CD4-positive, CD25-positive, alpha-beta regulatory T cell (primary cell): ENCODE data around the gene SPTSSB. TPM values are rescaled to one million over a fixed set of nuclear protein-coding genes. Genes with fewer than 3 reads are reported as not detected.

Source experiments
- ATAC-seq, 2 donors: fragments of 150-1000 bp; cut with Tn5 transposase; one replicate each; pipeline ENCODE4 v1.10.0; 2021; ENCODE audit warnings: low read depth in 2 of 2, moderate number of reproducible peaks in 2 of 2, moderate library complexity in 1 of 2
- DNase-seq, 3 donors: peaks; one replicate each; pipeline versions ENCODE4 v3.0.0 to v3.0.0-alpha.2; 2012 to 2022; ENCODE audit warnings: mixed read lengths in 1 of 3
- H3K27ac ChIP-seq: one replicate; pipeline ENCODE4 v1.7.0; 2013; ENCODE audit warnings: mild to moderate bottlenecking, low read length; ENCODE audit not compliant: insufficient read depth, poor library complexity, severe bottlenecking
- H3K27me3 ChIP-seq: one replicate; pipeline ENCODE4 v1.7.0; 2013; ENCODE audit warnings: low read length; ENCODE audit not compliant: control insufficient read depth, insufficient read depth
- H3K36me3 ChIP-seq: one replicate; pipeline ENCODE4 v1.7.0; 2013; ENCODE audit warnings: mild to moderate bottlenecking, low read length, moderate library complexity; ENCODE audit not compliant: control insufficient read depth, insufficient read depth
- H3K4me1 ChIP-seq: 2 replicates; pipeline ENCODE4 v1.7.0; 2013; ENCODE audit warnings: mild to moderate bottlenecking, low read length; ENCODE audit not compliant: insufficient read depth, control insufficient read depth, poor library complexity, severe bottlenecking
- H3K4me3 ChIP-seq: one replicate; pipeline ENCODE4 v1.7.0; 2013; ENCODE audit warnings: low read depth, mild to moderate bottlenecking, low read length, moderate library complexity
- H3K9me3 ChIP-seq, 2 experiments: 1 replicate in 1 of 2; 2 replicates in 1 of 2; pipeline ENCODE4 v1.7.0; 2013; ENCODE audit warnings: low read length in 2 of 2, mild to moderate bottlenecking in 1 of 2, moderate library complexity in 1 of 2; ENCODE audit not compliant: control insufficient read depth in 2 of 2
- H3K27ac Mint-ChIP-seq, 3 donors: one replicate each; pipeline ENCODE4 v1.8.0; 2020 to 2022; ENCODE audit warnings: mild to moderate bottlenecking in 3 of 3, mixed read lengths in 3 of 3, moderate library complexity in 2 of 3
- H3K27me3 Mint-ChIP-seq: one replicate; pipeline ENCODE4 v1.8.0; 2022; ENCODE audit warnings: mild to moderate bottlenecking, mixed read lengths
- H3K36me3 Mint-ChIP-seq: one replicate; pipeline ENCODE4 v1.8.0; 2020; ENCODE audit warnings: mixed read lengths
- H3K4me1 Mint-ChIP-seq, 4 donors: one replicate each; pipeline ENCODE4 v1.8.0; 2020 to 2022; ENCODE audit warnings: mixed read lengths in 4 of 4, mild to moderate bottlenecking in 1 of 4
- H3K4me3 Mint-ChIP-seq, 4 donors: one replicate each; pipeline ENCODE4 v1.8.0; 2020 to 2022; ENCODE audit warnings: mild to moderate bottlenecking in 4 of 4, mixed read lengths in 4 of 4, moderate library complexity in 3 of 4
- H3K9me3 Mint-ChIP-seq, 7 donors: one replicate each; pipeline ENCODE4 v1.8.0; 2020 to 2022; ENCODE audit warnings: mixed read lengths in 7 of 7, mild to moderate bottlenecking in 3 of 7, moderate library complexity in 2 of 7
- polyA plus RNA-seq, 4 donors: library from polyadenylated mRNA; unstranded; fragments of 300-500 nt; fragmentation: Illumina TruSeq; gene quantifications; one replicate each; pipeline ENCODE4 v1.2.3, GENCODE V29; 2021
- total RNA-seq: library from RNA; stranded (reverse); gene quantifications from one replicate; pipeline ENCODE4 v1.2.3, GENCODE V29; 2022

Gene SPTSSB
- total and polyA plus RNA-seq, 5 donors from 2014 or later: 0.10 to 1.0 (median 0.29) TPM; not detected in 2

DNA sequence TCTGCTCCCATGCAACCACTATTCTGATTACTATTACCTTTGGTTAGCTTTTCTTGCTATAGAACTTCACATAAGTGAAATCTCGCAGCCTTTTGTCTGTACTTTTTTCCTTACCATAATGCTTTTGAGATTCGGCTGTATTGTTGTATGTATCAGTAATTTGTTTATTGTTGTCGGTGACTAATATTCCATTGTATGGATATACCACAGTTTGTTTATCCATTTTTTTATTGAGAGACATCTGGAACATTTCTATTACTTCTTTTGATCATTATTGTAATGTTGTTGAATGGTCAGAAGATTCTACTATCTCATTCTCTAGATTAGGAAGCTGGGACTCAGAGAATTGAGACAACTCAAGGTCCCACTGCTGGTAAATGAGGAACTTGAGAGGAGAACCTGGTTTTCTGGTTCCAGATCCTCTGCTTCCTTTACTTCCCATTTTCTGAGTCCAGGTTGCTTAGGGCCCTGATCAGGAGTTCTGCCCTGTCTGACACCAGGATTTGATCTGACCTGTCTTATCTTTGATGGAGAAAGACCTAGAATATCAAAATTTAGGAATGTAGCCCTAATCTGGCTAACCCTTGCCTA lies 18.2 kb upstream of the SPTSSB start:
- Histone ChIP-seq H3K27me3 (peaks cover 4% of the 10 kb centered on the region), H3K27ac (no peak overlapping the region), H3K9me3 (no peaks in the 10 kb centered on the region), H3K36me3 (no peaks in the 10 kb centered on the region), H3K4me1 (peaks cover 8% of the 10 kb centered on the region), H3K4me3 (no peak overlapping the region)
- peaks cover 0 to 2% (median 0%) of the 10 kb centered on the region in 7 donors for H3K9me3 Mint-ChIP-seq
- H3K36me3 Mint-ChIP-seq: no peaks in the 10 kb centered on the region
- no peak for ATAC-seq
- no peak overlapping the region for H3K4me3 Mint-ChIP-seq
- H3K27ac Mint-ChIP-seq: no peak overlapping the region
- no peak for DNase-seq
- peaks cover 14% of the 10 kb centered on the region for H3K27me3 Mint-ChIP-seq
- H3K4me1 Mint-ChIP-seq: peaks cover 0 to 21% (median 8%) of the 10 kb centered on the region in 4 donors

DNA sequence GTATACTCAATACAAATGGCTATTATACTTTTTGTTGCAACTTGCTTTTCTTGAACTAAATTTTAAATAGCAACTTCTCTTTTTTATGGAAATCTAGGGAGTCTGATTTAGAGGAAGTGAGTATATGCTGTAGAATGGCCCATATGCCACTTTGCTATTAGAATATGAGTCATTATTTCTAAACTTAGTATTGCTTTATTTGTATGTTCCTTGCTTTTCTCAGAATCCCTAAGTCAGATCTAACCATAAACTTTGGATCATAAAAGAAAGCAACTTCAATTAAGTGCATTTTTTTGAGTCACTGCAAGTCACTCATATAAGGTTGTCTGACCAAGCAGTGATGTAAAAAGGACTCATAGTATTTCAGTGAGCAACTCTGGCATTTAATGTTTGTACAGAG lies 17.5 kb upstream of the SPTSSB start:
- Mint-ChIP-seq H3K9me3 (peaks cover 0 to 2% (median 0%) of the 10 kb centered on the region in 7 donors), H3K4me1 (peaks cover 0 to 14% (median 4%) of the 10 kb centered on the region in 4 donors), H3K27me3 (peaks cover 18% of the 10 kb centered on the region), H3K27ac (no peak overlapping the region), H3K4me3 (no peak overlapping the region), H3K36me3 (no peaks in the 10 kb centered on the region)
- Histone ChIP-seq H3K27me3 (peaks cover 4% of the 10 kb centered on the region), H3K9me3 (no peaks in the 10 kb centered on the region), H3K4me1 (peaks cover 3% of the 10 kb centered on the region), H3K36me3 (no peaks in the 10 kb centered on the region), H3K4me3 (no peak overlapping the region), H3K27ac (no peak overlapping the region)
- DNase-seq (no peak), ATAC-seq (no peak)

DNA sequence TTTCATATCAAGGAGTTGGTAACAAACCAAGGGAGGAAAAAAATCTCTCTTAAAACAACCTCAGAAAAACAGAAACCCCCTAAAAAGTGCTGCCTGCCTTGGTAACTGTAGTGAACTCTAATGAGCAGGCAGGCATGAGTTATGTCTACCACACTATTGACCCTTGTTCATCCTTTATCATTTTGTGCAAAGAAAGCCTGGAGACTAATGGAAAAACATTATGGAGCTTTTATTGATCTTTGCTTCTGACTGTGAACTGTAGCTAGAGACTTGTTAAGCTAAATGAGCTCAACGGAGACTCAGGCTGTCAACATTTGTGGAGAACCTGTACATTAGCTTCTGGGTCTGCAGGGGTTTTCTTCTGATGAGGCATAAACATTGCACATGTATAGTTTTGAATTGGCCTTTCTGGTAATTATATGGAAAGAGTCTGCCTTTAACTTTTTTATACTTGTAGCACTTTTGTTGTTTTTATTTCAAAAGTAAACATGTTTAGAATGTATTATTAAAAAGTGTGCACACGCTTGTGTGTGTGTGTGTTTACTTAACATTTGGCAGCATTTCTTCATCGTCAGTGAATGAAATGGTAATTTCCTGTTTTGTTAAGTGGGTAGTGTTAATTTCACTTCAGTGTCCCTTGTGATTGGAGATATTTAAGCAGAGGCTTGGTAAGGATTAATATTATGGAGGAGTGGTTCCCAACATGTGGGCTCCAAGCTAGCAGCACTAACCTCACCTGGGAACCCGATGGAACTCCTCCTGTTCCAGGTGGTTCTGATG lies 15.9 kb upstream of the SPTSSB start:
- H3K27me3 ChIP-seq: peaks cover 4% of the 10 kb centered on the region
- H3K4me1 Mint-ChIP-seq: peaks cover 0 to 3% (median 1%) of the 10 kb centered on the region in 4 donors
- no peak overlapping the region for H3K4me3 Mint-ChIP-seq
- no peak overlapping the region for H3K4me3 ChIP-seq
- no peak overlapping the region for H3K27ac ChIP-seq
- no peaks in the 10 kb centered on the region for H3K36me3 Mint-ChIP-seq
- no peak for DNase-seq
- no peaks in the 10 kb centered on the region for H3K4me1 ChIP-seq
- peaks cover 25% of the 10 kb centered on the region for H3K27me3 Mint-ChIP-seq
- no peaks in the 10 kb centered on the region for H3K36me3 ChIP-seq
- H3K9me3 ChIP-seq: no peaks in the 10 kb centered on the region
- H3K27ac Mint-ChIP-seq: no peak overlapping the region
- ATAC-seq: no peak
- H3K9me3 Mint-ChIP-seq: peaks cover 0 to 2% (median 0%) of the 10 kb centered on the region in 7 donors

DNA sequence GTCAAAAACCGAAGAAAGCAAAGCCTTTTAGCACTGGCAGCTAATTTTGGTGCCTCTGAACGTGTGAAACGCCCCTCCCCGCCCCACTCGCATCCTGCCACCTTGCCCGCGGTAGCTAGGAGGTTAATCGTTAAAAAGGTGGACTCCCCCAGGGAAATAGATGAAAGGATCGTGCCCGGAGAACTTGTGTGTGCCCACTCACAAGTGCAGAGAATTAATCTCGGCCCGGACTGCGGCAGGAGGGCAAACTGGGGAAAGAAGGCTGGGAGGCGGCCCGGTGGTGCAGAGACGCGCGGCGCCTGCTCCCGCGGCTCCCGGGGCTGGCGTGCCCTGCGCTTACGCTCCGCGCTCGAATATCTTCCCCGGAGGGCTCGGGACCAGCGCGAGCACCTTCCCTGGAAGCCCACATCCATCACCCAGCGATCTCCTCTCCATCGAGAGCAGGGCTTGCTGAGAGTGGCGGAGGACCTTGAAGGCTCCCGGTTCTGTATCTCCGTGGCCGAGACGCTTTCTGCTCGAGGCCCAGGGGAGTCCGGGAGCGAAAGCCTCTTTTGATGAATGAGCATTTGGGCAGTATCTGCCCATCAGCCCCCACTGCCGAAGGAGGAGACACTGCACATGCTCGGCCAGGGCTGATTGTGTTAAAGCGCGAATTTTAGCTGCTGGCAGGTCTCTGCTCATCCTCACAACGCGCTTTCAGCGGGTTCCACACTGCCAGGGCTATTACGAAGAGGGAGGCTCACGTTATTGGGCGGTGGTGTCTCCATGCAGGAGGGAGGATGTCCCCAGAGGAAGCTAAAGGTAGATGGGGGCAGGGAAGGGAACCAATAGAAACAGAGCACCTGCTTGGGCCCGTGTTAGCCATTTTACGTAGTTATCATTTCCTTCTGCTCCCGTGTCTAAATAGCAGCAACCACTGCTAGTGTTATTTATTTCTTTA lies 1.3 kb upstream of the SPTSSB start:
- Mint-ChIP-seq H3K36me3 (no peaks in the 10 kb centered on the region), H3K4me3 (peak overlapping the region; percentile 38 to 90 (median 86)), H3K27me3 (peaks cover 50% of the 10 kb centered on the region), H3K4me1 (peaks cover 0 to 16% (median 4%) of the 10 kb centered on the region in 4 donors), H3K27ac (peak overlapping the region in 2 of 3 donors; percentile 32), H3K9me3 (peaks cover 0 to 6% (median 0%) of the 10 kb centered on the region in 7 donors)
- H3K27ac ChIP-seq: no peak overlapping the region
- no peaks in the 10 kb centered on the region for H3K9me3 ChIP-seq
- peaks cover 15% of the 10 kb centered on the region for H3K4me1 ChIP-seq
- peaks cover 24% of the 10 kb centered on the region for H3K27me3 ChIP-seq
- no peak overlapping the region for H3K4me3 ChIP-seq
- DNase-seq (peak in 2 of 3 donors; percentile 28 to 52), ATAC-seq (peak; percentile 51 to 53)
- H3K36me3 ChIP-seq: no peaks in the 10 kb centered on the region

DNA sequence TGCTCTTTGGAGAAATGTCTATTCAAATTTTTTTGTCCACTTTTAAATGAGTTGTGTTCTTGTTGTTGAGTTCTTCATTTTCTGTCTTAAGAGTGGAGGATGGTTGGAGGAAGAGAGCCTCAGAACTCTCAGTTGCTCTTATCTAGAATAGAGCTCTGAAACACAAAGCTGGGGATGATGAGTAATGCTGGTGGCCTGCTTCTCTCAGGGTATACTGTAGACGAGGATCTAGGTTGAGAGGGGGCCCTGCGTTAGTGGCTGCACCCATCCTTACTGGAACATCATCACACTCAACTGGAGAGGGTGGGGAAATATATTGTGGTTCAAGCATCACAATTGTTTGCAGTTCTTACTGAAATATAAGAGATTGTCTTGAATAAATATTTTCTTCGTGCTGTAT lies 1.8 kb downstream of the SPTSSB start:
- ATAC-seq: no peak
- H3K27me3 Mint-ChIP-seq: peaks cover 51% of the 10 kb centered on the region

DNA sequence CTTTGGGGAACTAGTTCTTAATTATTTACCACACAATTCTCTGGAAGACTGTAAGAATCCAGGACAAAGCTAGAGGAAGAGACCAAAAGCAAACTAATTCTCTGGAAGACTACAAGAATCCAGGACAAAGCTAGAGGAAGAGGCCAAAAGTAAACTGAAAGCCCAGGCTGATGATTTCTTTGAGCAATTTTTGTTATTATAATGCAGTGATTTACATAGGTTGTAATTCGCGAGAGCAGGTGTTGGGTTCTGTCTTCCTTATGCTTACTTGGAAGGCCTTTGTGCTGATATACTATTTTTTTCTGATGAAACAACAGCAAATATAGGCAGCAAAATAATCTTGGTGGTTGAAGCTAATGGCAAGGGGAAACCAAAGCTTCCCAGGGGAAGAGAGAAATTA lies 5.2 kb downstream of the SPTSSB start:
- Histone ChIP-seq H3K36me3 (no peaks in the 10 kb centered on the region), H3K4me3 (no peak overlapping the region), H3K4me1 (no peaks in the 10 kb centered on the region), H3K9me3 (no peaks in the 10 kb centered on the region), H3K27me3 (peaks cover 15% of the 10 kb centered on the region), H3K27ac (no peak overlapping the region)
- Mint-ChIP-seq H3K4me1 (peaks cover 0 to 3% (median 1%) of the 10 kb centered on the region in 4 donors), H3K9me3 (peaks cover 0 to 2% (median 0%) of the 10 kb centered on the region in 7 donors), H3K27me3 (peaks cover 25% of the 10 kb centered on the region), H3K4me3 (peak overlapping the region in 1 of 4 donors; percentile 21), H3K27ac (no peak overlapping the region), H3K36me3 (no peaks in the 10 kb centered on the region)
- ATAC-seq (no peak), DNase-seq (no peak)

More for the DNA sequence above, 1.8 kb downstream of the SPTSSB start:
- Mint-ChIP-seq H3K4me1 (peaks cover 0 to 16% (median 6%) of the 10 kb centered on the region in 4 donors), H3K4me3 (no peak overlapping the region), H3K36me3 (no peaks in the 10 kb centered on the region), H3K9me3 (peaks cover 0 to 3% (median 1%) of the 10 kb centered on the region in 7 donors), H3K27ac (no peak overlapping the region)
- Histone ChIP-seq H3K4me3 (no peak overlapping the region), H3K27ac (no peak overlapping the region), H3K9me3 (no peaks in the 10 kb centered on the region), H3K27me3 (peaks cover 27% of the 10 kb centered on the region), H3K36me3 (no peaks in the 10 kb centered on the region), H3K4me1 (peaks cover 15% of the 10 kb centered on the region)
- DNase-seq: no peak

DNA sequence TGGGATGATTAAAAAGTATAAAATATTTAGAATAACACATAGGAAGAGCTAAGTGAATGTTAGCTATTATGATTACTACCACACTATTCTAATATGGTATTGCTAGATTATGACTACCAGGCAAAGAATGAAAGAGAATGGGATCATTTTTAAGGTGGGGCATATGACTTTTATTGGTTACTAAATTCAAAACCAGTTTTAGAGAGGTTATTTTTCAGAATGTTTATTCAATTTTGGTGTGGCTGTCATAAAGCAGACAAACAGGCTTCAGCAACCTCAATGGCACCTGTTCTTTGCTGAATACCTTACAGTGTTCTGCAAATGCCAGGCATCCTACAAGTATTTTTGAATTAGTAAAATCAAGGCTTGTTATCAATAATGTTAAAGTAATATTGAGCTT lies 12.8 kb downstream of the SPTSSB start:
- Histone ChIP-seq H3K4me1 (no peaks in the 10 kb centered on the region), H3K4me3 (no peak overlapping the region), H3K36me3 (no peaks in the 10 kb centered on the region), H3K9me3 (no peaks in the 10 kb centered on the region), H3K27me3 (no peaks in the 10 kb centered on the region), H3K27ac (no peak overlapping the region)
- Mint-ChIP-seq H3K27ac (no peak overlapping the region), H3K27me3 (peaks cover 13% of the 10 kb centered on the region), H3K36me3 (no peaks in the 10 kb centered on the region), H3K4me3 (no peak overlapping the region), H3K9me3 (peaks cover 0 to 1% (median 0%) of the 10 kb centered on the region in 7 donors), H3K4me1 (peaks cover 0 to 2% (median 0%) of the 10 kb centered on the region in 4 donors)
- ATAC-seq: no peak
- DNase-seq: no peak
